ENCODE results near the gene BTBD9.

- TF ChIP-seq CTCF (IDR thresholded peaks at IDR 0.05) (no peak), PBX3 (IDR thresholded peaks at IDR 0.05) (no peak), SMC3 (IDR thresholded peaks at IDR 0.05) (no peak), HOXA7 (CRISPR knock-in tag; IDR thresholded peaks at IDR 0.05) (no peak), RNF2 (IDR thresholded peaks at IDR 0.05; ENCODE audit: borderline replicate concordance, low read depth) (no peak)
Observed at GRCh38 chr6:38507173-38507572, 132.6 kb downstream of the BTBD9 start.

All from A549 (cell line).